ENCODE data around the gene SOS1.

Gene SOS1

GRCh38 chr2:39135690-39136259, 14.9 kb upstream of the SOS1 start:
- Histone ChIP-seq H3K27me3 (ENCODE audit: insufficient read depth, poor library complexity, severe bottlenecking) (no peaks in the 10 kb centered on the region), H3K4me3 (replicated peaks; ENCODE audit: insufficient read depth, low read length) (no peak overlapping the region), H3K27ac (replicated peaks) (no peak overlapping the region)
- TF ChIP-seq SPI1 (IDR thresholded peaks at IDR 0.05; ENCODE audit: borderline replicate concordance, low read depth) (no peak), POLR2AphosphoS5 (IDR thresholded peaks at IDR 0.05; ENCODE audit: low read depth) (no peak), REST (IDR thresholded peaks at IDR 0.05; ENCODE audit: insufficient replicate concordance, low read depth) (no peak), GABPA (IDR thresholded peaks at IDR 0.05; ENCODE audit: low read depth) (no peak)
- TF ChIP-seq, protein P1, sequence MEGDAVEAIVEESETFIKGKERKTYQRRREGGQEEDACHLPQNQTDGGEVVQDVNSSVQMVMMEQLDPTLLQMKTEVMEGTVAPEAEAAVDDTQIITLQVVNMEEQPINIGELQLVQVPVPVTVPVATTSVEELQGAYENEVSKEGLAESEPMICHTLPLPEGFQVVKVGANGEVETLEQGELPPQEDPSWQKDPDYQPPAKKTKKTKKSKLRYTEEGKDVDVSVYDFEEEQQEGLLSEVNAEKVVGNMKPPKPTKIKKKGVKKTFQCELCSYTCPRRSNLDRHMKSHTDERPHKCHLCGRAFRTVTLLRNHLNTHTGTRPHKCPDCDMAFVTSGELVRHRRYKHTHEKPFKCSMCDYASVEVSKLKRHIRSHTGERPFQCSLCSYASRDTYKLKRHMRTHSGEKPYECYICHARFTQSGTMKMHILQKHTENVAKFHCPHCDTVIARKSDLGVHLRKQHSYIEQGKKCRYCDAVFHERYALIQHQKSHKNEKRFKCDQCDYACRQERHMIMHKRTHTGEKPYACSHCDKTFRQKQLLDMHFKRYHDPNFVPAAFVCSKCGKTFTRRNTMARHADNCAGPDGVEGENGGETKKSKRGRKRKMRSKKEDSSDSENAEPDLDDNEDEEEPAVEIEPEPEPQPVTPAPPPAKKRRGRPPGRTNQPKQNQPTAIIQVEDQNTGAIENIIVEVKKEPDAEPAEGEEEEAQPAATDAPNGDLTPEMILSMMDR (IDR thresholded peaks at IDR 0.05; ENCODE audit: insufficient read depth, low read length), result no peak
- DNase-seq (ENCODE audit: low read depth in 1 of 2, low spot score in 1 of 2), result no peak

DNA sequence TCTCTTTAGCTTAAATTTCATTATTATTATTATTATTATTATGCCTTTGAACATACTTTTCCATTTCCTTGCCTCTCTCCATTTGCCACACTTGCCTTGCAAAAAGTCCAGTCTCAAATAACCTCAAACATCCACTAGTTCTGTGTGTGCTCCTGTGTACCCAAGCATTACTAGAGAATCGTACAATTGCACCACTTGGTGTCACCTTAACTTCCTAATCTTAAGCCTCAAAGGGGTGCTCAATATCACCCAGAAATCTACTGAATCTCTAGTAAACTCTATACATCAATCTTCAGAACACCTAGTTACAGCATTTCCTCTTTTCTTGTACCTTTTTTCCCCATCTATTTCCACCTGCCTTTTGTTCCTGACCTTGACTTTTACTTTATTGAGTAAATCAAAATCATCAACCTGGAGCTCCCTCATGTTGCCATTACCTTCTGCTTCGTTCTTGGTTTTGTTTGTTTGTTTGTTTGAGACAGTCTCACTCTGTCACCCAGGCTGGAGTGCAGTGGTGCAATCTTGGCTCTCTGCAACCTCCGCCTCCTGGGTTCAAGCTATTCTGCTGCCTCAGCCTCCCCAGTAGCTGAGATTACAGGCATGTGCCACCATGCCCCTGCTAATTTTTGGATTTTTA, 12.5 kb upstream of the SOS1 start:
- no peak for DNase-seq (ENCODE audit: low read depth in 1 of 2, low spot score in 1 of 2)
- TF ChIP-seq, protein P1 (IDR thresholded peaks at IDR 0.05; ENCODE audit: insufficient read depth, low read length), result no peak
- TF ChIP-seq GABPA (IDR thresholded peaks at IDR 0.05; ENCODE audit: low read depth) (no peak), SPI1 (IDR thresholded peaks at IDR 0.05; ENCODE audit: borderline replicate concordance, low read depth) (no peak), REST (IDR thresholded peaks at IDR 0.05; ENCODE audit: insufficient replicate concordance, low read depth) (no peak)
- H3K27me3 ChIP-seq (ENCODE audit: insufficient read depth, poor library complexity, severe bottlenecking), result no peaks in the 10 kb centered on the region
- H3K4me3 ChIP-seq (replicated peaks; ENCODE audit: insufficient read depth, low read length), result no peak overlapping the region
- no peak overlapping the region for H3K27ac ChIP-seq (replicated peaks)

- no peak overlapping the region for H3K4me3 ChIP-seq (replicated peaks; ENCODE audit: insufficient read depth, low read length)
- H3K27ac ChIP-seq (replicated peaks), result no peak overlapping the region
- TF ChIP-seq GABPA (IDR thresholded peaks at IDR 0.05; ENCODE audit: low read depth), result no peak
- TF ChIP-seq, protein P1 (IDR thresholded peaks at IDR 0.05; ENCODE audit: insufficient read depth, low read length), result no peak
- TF ChIP-seq SPI1 (IDR thresholded peaks at IDR 0.05; ENCODE audit: borderline replicate concordance, low read depth), result no peak
- no peak for TF ChIP-seq POLR2AphosphoS5 (IDR thresholded peaks at IDR 0.05; ENCODE audit: low read depth)
- TF ChIP-seq REST (IDR thresholded peaks at IDR 0.05; ENCODE audit: insufficient replicate concordance, low read depth), result no peak
- H3K27me3 ChIP-seq (ENCODE audit: insufficient read depth, poor library complexity, severe bottlenecking), result no peaks in the 10 kb centered on the region
- DNase-seq (ENCODE audit: low read depth in 1 of 2, low spot score in 1 of 2), result no peak
Observed at GRCh38 chr2:39128919-39129391, 8.1 kb upstream of the SOS1 start.
